Skeletal muscle tissue (tissue), 4 donors: ENCODE results near the gene KLRC2. TPM values are rescaled to one million over a fixed set of nuclear protein-coding genes. Genes with fewer than 3 reads are reported as not detected.
"Not testable (repeated sequence)": the region's sequence is repeated elsewhere in the genome, so short reads cannot be mapped to it uniquely, and the experiment has no call there.

ENCODE experiments used
- H3K27ac ChIP-seq: one replicate; pipeline ENCODE4 v1.7.0; 2013; ENCODE audit warnings: mild to moderate bottlenecking, low read depth, low read length, inconsistent platforms
- H3K27me3 ChIP-seq, 3 donors: one replicate each; pipeline ENCODE4 v1.7.0; 2013; ENCODE audit warnings: low read length in 3 of 3; ENCODE audit not compliant: control insufficient read depth in 3 of 3, insufficient read depth in 3 of 3
- H3K36me3 ChIP-seq, 3 donors: one replicate each; pipeline ENCODE4 v1.7.0; 2013; ENCODE audit warnings: low read length in 3 of 3; ENCODE audit not compliant: control insufficient read depth in 3 of 3, insufficient read depth in 3 of 3
- H3K4me1 ChIP-seq, 3 donors: one replicate each; pipeline ENCODE4 v1.7.0; 2013; ENCODE audit warnings: low read length in 3 of 3, mild to moderate bottlenecking in 3 of 3; ENCODE audit not compliant: control insufficient read depth in 3 of 3, insufficient read depth in 3 of 3
- H3K4me3 ChIP-seq, 3 donors: one replicate each; pipeline ENCODE4 v1.7.0; 2013; ENCODE audit warnings: low read length in 3 of 3
- H3K9ac ChIP-seq, 3 donors: one replicate each; pipeline ENCODE4 v1.7.0; 2013; ENCODE audit warnings: low read length in 3 of 3, mild to moderate bottlenecking in 3 of 3, moderate library complexity in 2 of 3, low read depth in 1 of 3
- H3K9me3 ChIP-seq, 3 donors: one replicate each; pipeline ENCODE4 v1.7.0; 2013; ENCODE audit warnings: low read length in 3 of 3; ENCODE audit not compliant: control insufficient read depth in 3 of 3
- total RNA-seq: library from RNA; depleted of rRNA; stranded (reverse); fragments of >200 nt; gene quantifications from one replicate; pipeline ENCODE4 v1.2.3, GENCODE V29; 2014
- donor health status: Osteomylitis.

Gene KLRC2
- 1.0 TPM for total RNA-seq

- H3K27me3 ChIP-seq, H3K9me3 ChIP-seq, H3K36me3 ChIP-seq, H3K27ac ChIP-seq, H3K4me1 ChIP-seq, H3K9ac ChIP-seq, H3K4me3 ChIP-seq: not testable (repeated sequence)
Measured at GRCh38 chr12:10435816-10436215, at the start of gene KLRC2. TSS of gene KLRC2 (minus strand) at chr12:10436010. CDS start at chr12:10435986, 24 bp downstream.

- H3K27me3 ChIP-seq, H3K9me3 ChIP-seq, H3K4me1 ChIP-seq, H3K36me3 ChIP-seq, H3K4me3 ChIP-seq, H3K9ac ChIP-seq, H3K27ac ChIP-seq: not testable (repeated sequence)
Measured at GRCh38 chr12:10481901-10482300, 46.1 kb upstream of the KLRC2 start.

- H3K9ac ChIP-seq, H3K4me3 ChIP-seq, H3K27ac ChIP-seq, H3K27me3 ChIP-seq, H3K9me3 ChIP-seq, H3K4me1 ChIP-seq, H3K36me3 ChIP-seq: not testable (repeated sequence)
Measured at GRCh38 chr12:10472808-10473207, 37.0 kb upstream of the KLRC2 start.

- no peaks in the 10 kb centered on the region for H3K9me3 ChIP-seq
Measured at GRCh38 chr12:10469701-10470100, 33.9 kb upstream of the KLRC2 start.

GRCh38 chr12:10466311-10466710 is 30.5 kb upstream of the KLRC2 start:
- Histone ChIP-seq H3K27ac (no peak overlapping the region), H3K9ac (no peak overlapping the region), H3K27me3 (peaks cover 0 to 2% (median 0%) of the 10 kb centered on the region in 3 donors), H3K4me3 (no peak overlapping the region), H3K9me3 (no peaks in the 10 kb centered on the region), H3K36me3 (no peaks in the 10 kb centered on the region), H3K4me1 (no peaks in the 10 kb centered on the region)

More at GRCh38 chr12:10469701-10470100, 33.9 kb upstream of the KLRC2 start:
- Histone ChIP-seq H3K9ac (no peak overlapping the region), H3K36me3 (no peaks in the 10 kb centered on the region), H3K27me3 (peaks cover 0 to 2% (median 0%) of the 10 kb centered on the region in 3 donors), H3K4me3 (no peak overlapping the region), H3K4me1 (no peaks in the 10 kb centered on the region), H3K27ac (no peak overlapping the region)

GRCh38 chr12:10457760-10458159 is 21.9 kb upstream of the KLRC2 start:
- H3K4me3 ChIP-seq: no peak overlapping the region
- H3K27me3 ChIP-seq: no peaks in the 10 kb centered on the region
- no peak overlapping the region for H3K9ac ChIP-seq
- H3K36me3 ChIP-seq: no peaks in the 10 kb centered on the region
- H3K4me1 ChIP-seq: no peaks in the 10 kb centered on the region
- no peak overlapping the region for H3K27ac ChIP-seq
- H3K9me3 ChIP-seq: peaks cover 0 to 12% (median 3%) of the 10 kb centered on the region in 3 donors

- Histone ChIP-seq H3K27me3 (no peaks in the 10 kb centered on the region), H3K4me1 (no peaks in the 10 kb centered on the region), H3K9ac (no peak overlapping the region), H3K36me3 (no peaks in the 10 kb centered on the region), H3K9me3 (peaks cover 0 to 12% (median 3%) of the 10 kb centered on the region in 3 donors), H3K4me3 (no peak overlapping the region), H3K27ac (no peak overlapping the region)
Measured at GRCh38 chr12:10456856-10457255, 21.0 kb upstream of the KLRC2 start.

GRCh38 chr12:10455766-10456165 is 20.0 kb upstream of the KLRC2 start:
- H3K4me3 ChIP-seq: no peak overlapping the region
- H3K36me3 ChIP-seq: no peaks in the 10 kb centered on the region
- no peaks in the 10 kb centered on the region for H3K27me3 ChIP-seq
- no peak overlapping the region for H3K9ac ChIP-seq
- H3K9me3 ChIP-seq: peaks cover 0 to 12% (median 3%) of the 10 kb centered on the region in 3 donors
- H3K4me1 ChIP-seq: no peaks in the 10 kb centered on the region
- no peak overlapping the region for H3K27ac ChIP-seq

GRCh38 chr12:10454531-10454930 is 18.7 kb upstream of the KLRC2 start:
- Histone ChIP-seq H3K9me3 (peaks cover 0 to 12% (median 3%) of the 10 kb centered on the region in 3 donors), H3K36me3 (no peaks in the 10 kb centered on the region), H3K27me3 (no peaks in the 10 kb centered on the region), H3K4me3 (no peak overlapping the region), H3K27ac (no peak overlapping the region), H3K4me1 (no peaks in the 10 kb centered on the region), H3K9ac (no peak overlapping the region)

GRCh38 chr12:10453156-10453555 is 17.3 kb upstream of the KLRC2 start, which contains the start of gene KLRC1:
TSS of gene KLRC1 (minus strand) at chr12:10453377. CDS start at chr12:10451156, 2,221 bp downstream.
- Histone ChIP-seq H3K27me3 (no peaks in the 10 kb centered on the region), H3K9me3 (peaks cover 0 to 12% (median 3%) of the 10 kb centered on the region in 3 donors), H3K27ac (no peak within 1 kb of the TSS), H3K4me1 (no peaks in the 10 kb centered on the region), H3K36me3 (no peaks in the 10 kb centered on the region), H3K9ac (no peak within 1 kb of the TSS), H3K4me3 (no peak within 1 kb of the TSS)

GRCh38 chr12:10448236-10448635 is 12.4 kb upstream of the KLRC2 start:
- no peak overlapping the region for H3K4me3 ChIP-seq
- no peak overlapping the region for H3K27ac ChIP-seq
- no peaks in the 10 kb centered on the region for H3K36me3 ChIP-seq
- no peaks in the 10 kb centered on the region for H3K4me1 ChIP-seq
- no peaks in the 10 kb centered on the region for H3K27me3 ChIP-seq
- no peaks in the 10 kb centered on the region for H3K9me3 ChIP-seq
- H3K9ac ChIP-seq: no peak overlapping the region
